GM19463 (cell line): Measurements from ENCODE around the gene FMN1.

Experiments
- ATAC-seq: cut with Tn5 transposase; IDR thresholded peaks from one replicate; pipeline ENCODE4 v1.9.1; 2021; ENCODE audit warnings: mild to moderate bottlenecking, moderate library complexity; ENCODE audit not compliant: unreplicated experiment

FMN1 gene

GRCh38 chr15:32792436-32792835 lies 402.1 kb downstream of the FMN1 start:
- ATAC-seq: no peak

DNA sequence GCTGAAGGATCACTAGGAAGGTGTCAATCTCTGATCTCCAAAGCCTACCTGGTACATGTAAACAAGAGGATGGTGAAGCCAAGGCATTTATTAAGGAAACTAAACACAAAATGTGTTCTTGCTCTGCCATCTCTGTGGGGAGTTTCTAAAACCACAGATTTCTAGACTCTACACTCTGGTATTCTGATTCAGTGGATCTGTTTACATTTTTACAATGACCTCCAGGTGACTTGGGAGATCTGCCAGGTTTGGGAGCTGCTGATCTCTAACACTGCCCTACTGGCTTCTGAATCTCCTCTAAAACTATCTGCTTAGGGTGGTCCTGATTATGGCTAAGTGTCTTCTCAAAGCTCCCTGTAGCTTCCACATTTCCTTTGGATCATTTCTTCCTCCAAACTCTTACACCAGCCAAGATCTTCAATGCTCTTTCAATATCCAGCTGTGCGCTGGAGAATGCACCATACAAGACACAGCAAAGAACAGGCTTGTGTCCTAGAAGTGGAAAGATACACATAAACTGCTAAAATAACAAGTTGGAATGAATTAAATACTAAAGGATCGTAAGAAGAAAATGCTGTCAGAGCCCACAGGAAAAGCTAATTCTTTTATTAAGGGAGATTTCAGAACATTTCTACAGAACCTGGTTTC lies 404.0 kb downstream of the FMN1 start:
- ATAC-seq: no peak

- ATAC-seq: no peak
Observed at GRCh38 chr15:32787949-32788348, 406.6 kb downstream of the FMN1 start.

DNA sequence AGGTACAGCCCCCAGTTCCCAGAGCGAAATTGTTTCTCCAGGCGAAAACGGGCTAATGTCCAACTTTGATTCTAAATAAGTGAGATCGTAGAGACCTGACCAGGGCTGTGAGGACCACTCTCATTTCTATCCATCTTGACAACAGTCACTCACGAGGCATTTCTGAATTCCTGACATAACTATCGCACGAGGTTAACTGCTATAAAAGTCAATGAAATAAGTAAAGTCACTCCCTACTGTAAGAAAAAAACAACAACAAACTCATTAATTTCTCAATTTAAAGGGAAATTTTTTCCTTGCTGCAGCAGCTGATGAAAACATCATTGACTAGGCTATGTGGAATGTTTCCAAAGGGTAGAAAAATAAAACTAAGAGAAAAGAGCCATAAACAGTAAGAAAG lies 407.6 kb downstream of the FMN1 start:
- ATAC-seq: no peak

GRCh38 chr15:32784581-32784980 lies 409.9 kb downstream of the FMN1 start:
- ATAC-seq: no peak

- no peak for ATAC-seq
Observed at GRCh38 chr15:32781781-32782180, 412.7 kb downstream of the FMN1 start.

- ATAC-seq: no peak
Observed at GRCh38 chr15:32778391-32779176, 415.9 kb downstream of the FMN1 start.

DNA sequence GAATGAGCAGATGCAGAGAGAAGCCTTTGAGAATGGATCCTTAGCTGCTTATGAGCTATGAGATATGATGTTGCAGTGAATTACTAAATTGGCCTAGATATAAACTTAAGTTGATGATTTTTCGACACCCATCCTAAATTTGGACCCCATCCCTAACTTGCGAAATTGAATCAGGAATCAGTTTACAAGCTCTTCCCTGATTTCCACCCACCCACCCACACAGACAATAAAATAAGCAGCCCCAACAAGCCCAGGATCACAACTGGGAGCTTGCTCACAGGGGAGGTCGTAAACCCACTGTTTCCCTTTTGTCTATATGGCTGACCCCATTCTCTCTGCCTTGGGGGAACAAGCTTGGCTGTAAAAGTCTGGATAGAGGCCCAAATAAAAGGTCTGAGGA lies 419.4 kb downstream of the FMN1 start:
- no peak for ATAC-seq

- ATAC-seq: no peak
Observed at GRCh38 chr15:32774022-32774421, 420.5 kb downstream of the FMN1 start.

DNA sequence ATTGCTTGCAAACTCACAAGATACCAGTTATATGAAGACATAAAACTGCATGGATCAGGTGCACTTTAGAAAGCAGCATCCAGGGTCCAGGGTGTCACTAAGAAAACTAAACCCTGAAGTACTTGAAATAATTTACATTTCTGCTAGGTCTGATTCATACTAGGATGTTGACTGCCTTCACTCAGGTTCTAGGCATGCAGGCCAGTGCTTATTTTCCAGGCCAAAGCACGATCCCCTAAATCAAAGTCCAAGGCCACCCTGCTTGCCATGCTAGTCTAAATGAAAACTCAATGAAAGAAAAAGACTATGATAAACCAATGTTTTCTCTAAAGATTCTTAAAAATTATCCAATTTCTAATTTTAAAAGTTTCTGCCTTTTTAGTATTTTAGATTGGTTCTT lies 427.3 kb downstream of the FMN1 start:
- ATAC-seq: no peak

- no peak for ATAC-seq
Observed at GRCh38 chr15:32766101-32766500, 428.4 kb downstream of the FMN1 start.

DNA sequence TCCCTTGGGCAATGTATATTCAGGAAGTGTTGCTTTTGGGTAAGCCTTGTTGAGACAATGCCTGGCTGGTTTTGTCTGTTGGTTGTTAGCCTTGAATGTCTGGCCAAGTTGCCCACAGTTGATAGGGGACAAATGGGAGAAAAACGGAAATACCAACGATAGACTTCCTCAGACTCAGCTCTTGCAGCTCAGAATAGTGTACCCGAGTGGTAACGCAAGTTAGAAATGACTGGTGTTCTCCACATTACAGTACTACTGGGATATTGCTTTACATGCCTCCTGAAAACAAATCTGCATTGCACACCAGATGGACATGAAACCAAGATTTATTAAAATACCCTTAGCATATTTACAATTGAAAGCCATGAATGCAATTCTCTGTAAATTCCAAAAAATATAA lies 429.3 kb downstream of the FMN1 start:
- no peak for ATAC-seq

- no peak for ATAC-seq
Observed at GRCh38 chr15:32763295-32763694, 431.2 kb downstream of the FMN1 start.

- no peak for ATAC-seq
Observed at GRCh38 chr15:32757426-32757825, 437.1 kb downstream of the FMN1 start.

- ATAC-seq: no peak
Observed at GRCh38 chr15:32750979-32751378, 443.5 kb downstream of the FMN1 start.

DNA sequence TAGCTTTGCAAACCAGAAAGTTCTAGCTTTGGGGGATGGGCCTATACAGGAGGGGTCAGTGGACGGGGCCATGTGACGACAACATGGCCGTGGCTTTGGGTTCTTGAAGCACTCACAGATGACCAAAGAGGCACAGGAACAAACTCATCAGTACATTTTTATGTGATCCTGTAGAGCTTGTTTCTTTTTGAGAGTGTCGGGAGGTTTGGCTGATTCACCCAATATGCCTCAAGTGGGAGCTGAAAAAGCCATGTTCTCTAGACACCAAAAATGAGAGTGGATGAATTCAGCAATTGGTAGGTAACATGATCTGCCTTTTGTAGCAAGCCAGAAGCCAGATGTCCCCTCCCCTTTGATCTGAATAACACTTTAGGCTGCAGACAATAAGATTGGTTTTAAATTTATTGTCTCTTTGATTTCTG lies 446.6 kb downstream of the FMN1 start:
- ATAC-seq: no peak

GRCh38 chr15:32746116-32746857 lies 448.2 kb downstream of the FMN1 start:
- ATAC-seq: no peak

GRCh38 chr15:32743411-32744140 lies 450.9 kb downstream of the FMN1 start:
- no peak for ATAC-seq

DNA sequence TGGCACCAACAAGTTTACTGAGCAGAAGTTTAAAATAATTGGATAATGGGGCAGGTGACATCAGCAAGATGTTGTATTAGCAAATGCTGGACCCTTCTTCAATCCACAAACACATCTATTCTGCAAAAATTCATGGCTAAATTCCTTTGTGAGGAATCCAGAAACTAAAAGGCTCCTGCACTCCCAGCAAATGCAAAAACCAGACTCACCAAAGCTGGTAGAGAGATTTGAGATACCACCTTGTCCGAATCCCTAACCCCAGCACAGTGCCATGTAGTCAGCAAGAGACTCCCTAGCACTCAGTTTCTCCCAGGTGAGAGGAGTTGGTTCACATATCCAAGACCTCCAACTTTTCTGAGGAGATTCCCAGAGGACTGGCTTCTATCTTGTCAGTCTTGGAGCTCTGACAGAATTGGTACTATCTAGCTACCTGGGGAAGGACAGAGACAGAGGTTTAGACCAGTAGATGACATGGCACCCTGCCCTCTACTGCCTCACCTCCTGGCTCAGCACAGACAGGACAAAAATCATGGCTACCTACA lies 454.9 kb downstream of the FMN1 start:
- no peak for ATAC-seq

GRCh38 chr15:32738666-32739065 lies 455.8 kb downstream of the FMN1 start:
- no peak for ATAC-seq

- no peak for ATAC-seq
Observed at GRCh38 chr15:32737304-32737703, 457.2 kb downstream of the FMN1 start.
